GM21529 (cell line): Measurements from ENCODE around the gene TMSB4X.
"Not testable (repeated sequence)": the region's sequence is repeated elsewhere in the genome, so short reads cannot be mapped to it uniquely, and the experiment has no call there.

Experiments used
- ATAC-seq: cut with Tn5 transposase; IDR thresholded peaks from one replicate; pipeline ENCODE4 v1.9.1; 2021; ENCODE audit not compliant: unreplicated experiment

Gene TMSB4X

GRCh38 chrX:12975991-12976558 is 1.2 kb downstream of the TMSB4X start:
- no peak for ATAC-seq

- ATAC-seq = not testable (repeated sequence)
Observed at GRCh38 chrX:12976819-12977732, 2.2 kb downstream of the TMSB4X start.

DNA sequence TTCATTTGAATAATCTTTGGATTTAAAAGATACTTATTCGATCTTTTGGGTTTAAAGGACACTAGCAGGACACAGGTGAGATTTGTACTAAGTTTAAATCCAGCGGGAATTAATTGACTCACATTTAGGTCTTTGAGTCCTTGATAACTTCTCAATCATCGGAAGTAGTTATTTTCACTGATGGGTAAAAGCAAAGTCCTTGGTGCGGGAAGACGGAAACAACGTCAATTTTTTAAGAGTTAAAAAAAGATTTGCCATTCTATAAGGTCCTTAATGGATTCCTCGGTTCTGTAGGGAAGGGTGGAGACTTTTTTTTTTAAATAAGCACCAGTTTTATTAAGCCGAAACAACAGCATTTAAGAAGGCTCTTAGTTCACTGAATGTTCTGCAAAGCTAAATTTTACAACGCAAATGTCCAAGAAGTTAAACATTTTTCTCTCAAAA is 2.9 kb downstream of the TMSB4X start:
- peak; percentile 14 for ATAC-seq

DNA sequence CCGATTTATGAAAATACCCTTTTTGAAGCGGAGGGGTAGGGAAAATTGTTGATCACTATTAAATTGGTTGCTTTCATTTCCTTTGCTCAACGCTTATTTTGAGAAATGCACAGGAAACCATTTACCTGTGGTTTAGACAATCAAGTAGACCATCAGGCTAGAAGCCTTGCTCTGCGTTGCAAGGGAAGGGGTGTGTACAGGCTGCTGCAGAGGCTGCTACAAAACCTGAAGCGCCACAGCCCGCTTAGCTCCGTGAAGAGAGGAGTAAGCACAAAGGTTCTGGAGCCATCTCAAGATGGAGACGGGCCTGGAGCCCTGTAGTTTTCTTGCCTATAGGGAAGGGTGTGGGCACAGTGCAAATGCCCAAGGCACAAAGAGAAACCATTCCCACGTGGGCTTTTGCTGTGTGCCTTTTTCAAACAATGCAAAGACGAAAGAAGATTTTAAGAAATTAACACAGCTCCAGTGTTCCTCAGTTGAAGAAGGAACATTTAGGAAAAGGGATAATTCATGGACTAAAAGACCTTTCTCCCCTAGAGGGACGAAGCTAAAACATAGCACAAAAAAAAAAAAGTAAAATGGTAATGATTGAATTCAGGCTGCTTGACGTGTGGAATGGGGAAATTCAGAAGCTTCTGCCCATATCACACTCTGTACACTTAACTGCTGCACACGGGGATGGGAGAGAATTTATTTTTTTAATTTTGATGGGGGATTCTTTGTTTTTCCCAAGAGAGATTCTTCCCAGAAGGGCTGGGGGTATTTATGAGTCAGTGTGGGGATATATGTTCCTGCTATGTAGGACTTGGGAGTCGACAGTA is 3.5 kb downstream of the TMSB4X start:
- peak; percentile 50 for ATAC-seq

- no peak for ATAC-seq
Observed at GRCh38 chrX:12979026-12979607, 4.2 kb downstream of the TMSB4X start.

- ATAC-seq = no peak
Observed at GRCh38 chrX:12979616-12980015, 4.7 kb downstream of the TMSB4X start.

DNA sequence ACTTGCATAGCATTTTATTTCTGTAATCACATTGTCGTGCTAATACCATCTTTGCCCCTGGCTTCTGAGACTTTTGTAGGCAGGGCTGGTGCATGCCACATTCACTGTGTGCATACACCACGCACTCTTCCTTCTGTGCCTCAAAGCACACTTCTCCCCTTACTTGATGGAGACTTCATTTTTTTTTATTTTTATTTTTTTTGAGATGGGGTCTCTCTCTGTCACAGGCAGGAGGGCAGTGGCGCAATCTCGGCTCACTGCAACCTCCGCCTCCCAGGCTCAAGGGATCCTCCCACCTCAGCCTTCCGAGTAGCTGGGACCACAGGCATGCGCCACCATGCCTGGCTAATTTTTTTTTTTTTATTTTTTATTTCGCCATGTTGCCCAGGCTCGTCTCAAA is 5.1 kb downstream of the TMSB4X start:
- ATAC-seq = not testable (repeated sequence)

DNA sequence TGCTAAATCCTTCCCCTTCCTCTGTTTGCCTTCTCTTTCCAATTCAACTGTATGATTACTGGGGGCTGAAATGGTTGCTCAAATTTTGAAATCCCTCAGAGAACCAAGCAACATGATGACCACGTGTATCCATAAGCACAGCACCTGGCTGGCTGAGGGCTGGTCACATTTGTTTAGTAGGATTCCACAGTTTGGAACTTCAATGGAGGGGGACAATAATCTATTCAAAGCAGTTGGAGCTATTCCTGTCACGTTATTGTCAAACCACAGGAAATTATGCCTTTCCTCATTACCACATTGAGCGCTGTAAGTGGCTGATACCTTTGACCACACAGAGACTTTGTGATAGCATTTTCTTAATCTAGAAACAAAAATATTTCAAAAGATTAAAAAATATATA is 7.0 kb downstream of the TMSB4X start:
- ATAC-seq = no peak

- ATAC-seq = peak; percentile 73
Observed at GRCh38 chrX:12984603-12985319, 9.9 kb downstream of the TMSB4X start.

- ATAC-seq = no peak
Observed at GRCh38 chrX:12985331-12985730, 10.4 kb downstream of the TMSB4X start.

DNA sequence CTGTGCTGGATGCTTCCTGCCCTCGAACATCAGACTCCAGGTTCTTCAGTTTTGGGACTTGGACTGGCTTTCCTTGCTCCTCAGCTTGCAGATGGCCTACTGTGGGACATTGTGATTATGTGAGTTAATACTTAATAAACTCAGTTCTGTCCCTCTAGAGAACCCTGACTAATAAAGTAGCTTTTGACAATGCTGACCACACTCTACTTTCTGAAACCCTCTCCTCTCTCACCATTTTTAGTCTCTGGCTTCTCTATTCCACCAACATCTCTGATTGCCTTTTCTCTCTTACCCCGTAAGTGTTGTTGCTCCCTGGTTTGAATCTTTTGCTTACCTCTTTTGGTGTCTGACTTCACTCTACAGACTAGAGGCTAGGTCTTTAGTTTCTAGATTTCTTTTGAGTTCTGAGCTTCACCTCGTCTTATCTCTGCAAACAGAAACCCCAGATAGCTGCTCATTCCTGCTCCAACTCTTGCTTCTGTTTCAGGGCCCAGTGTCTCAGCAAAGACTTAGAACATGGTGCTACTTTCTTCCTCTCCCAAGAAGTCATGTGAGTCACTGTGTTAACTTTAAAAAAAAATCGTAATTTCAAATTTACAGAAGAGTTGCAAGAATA is 11.4 kb downstream of the TMSB4X start:
- ATAC-seq = peak; percentile 52

DNA sequence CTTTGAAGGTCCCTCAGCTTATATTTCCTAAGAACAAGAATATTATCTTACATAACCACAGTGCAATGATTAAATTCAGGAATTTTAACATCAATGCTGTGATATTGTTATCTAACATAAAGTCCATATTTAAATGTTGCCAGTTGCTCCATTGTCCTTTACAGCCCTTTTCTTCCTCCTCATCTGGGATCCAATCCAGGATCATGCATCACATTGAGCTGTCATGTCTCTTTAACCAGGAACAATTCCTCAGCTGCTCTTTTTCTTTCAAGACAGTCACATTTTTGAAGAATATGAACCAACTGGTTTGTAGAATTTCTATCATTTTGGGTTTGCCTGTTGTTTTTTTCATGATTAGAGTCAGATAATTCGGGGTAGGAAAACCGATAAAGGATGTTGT is 12.0 kb downstream of the TMSB4X start:
- no peak for ATAC-seq

DNA sequence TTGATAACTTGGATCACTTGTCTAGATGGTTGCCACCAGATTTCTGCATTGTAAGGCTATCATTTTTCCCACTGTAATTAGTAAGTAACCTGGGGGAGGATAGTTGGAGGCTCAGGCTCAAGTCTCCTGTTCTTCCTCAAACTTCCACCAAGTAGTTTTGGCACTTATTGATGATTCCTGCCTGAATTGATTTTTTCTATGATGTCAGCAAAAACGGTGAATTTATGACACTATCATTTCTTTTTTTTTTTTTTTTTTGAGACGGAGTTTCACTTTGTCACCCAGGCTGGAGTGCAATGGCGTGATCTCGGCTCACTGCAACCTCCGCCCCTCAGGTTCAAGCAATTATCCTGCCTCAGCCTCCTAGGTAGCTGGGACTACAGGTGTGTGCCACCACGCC is 12.4 kb downstream of the TMSB4X start:
- ATAC-seq = no peak

GRCh38 chrX:12987900-12988594 is 13.1 kb downstream of the TMSB4X start:
- no peak for ATAC-seq

GRCh38 chrX:12988797-12989196 is 13.9 kb downstream of the TMSB4X start:
- no peak for ATAC-seq

DNA sequence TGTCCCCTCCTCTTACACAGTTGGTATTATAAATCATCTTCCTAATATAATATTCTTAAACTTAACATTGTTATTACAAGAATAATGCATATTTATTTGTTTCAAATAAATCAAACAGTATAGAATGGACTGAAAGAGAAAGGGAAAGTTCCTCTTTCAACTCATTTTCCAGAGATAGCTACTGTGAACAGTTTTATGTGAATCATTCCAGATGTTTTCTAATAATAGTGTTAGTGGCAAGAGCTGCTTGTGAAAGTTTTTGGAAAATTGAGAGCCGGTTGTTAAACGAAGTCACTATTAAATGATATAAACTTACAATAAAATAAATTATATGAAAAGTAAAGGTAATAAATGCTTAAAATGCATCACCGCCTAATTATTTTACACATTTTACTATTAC is 14.6 kb downstream of the TMSB4X start:
- no peak for ATAC-seq

DNA sequence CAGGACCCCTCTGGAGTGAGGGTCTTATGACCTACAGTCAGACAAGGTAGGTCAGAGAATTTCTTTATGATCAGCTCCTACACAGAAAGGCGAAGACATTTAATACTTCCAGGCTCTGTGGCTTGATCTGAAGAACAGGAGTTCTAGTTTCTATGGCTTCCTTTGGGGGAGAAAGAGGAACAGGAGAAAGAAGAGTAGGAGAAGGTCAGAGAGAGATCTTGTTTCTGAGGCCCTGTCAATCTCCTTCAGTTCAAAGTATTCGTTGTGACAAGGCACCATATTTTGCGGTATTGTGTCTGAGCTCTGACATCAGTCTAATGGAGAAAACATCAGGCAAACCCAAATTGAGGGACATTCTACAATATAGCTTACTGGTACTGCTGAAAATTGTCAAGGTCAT is 16.7 kb downstream of the TMSB4X start:
- no peak for ATAC-seq

GRCh38 chrX:12992544-12993118 is 17.7 kb downstream of the TMSB4X start:
- ATAC-seq = no peak

GRCh38 chrX:12993826-12994225 is 18.9 kb downstream of the TMSB4X start:
- ATAC-seq = no peak
